ENCODE measurements around the gene ZSCAN12. TPM values are rescaled to one million over a fixed set of nuclear protein-coding genes. Genes with fewer than 3 reads are reported as not detected.
A peak's percentile ranks its signal among the peaks of the same experiment; 100 is the strongest.

ZSCAN12 gene
- total RNA-seq, 6 donors from 2014 or later: 2.6 to 10.5 (median 5.3) TPM

DNA sequence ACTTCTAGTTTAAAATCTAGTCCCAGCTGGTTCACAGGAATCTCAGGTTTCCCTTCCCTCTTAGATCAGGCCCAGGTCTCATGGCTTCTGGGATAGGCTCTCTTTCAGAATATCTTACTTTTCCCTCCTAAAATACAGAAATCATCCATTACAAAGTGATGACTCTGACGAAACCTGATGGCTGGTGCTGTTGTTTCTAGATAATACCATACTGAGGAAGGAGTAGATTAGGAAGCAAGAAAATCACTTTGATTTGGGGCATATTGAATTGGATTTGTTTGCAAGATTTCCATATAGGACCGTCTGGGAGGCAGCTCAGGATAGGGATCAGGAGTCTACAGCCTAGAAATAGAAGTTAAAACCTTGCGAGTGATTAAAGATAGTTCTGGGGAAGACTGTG, 46.2 kb downstream of the ZSCAN12 start:
- Histone ChIP-seq H3K4me1 (peaks cover 28 to 38% (median 32%) of the 10 kb centered on the region in 4 donors), H3K4me3 (peak overlapping the region in 3 of 4 donors; percentile 9 to 17 (median 17)), H3K36me3 (no peaks in the 10 kb centered on the region), H3K9me3 (no peaks in the 10 kb centered on the region), H3K27ac (peak overlapping the region; percentile 50 to 88 (median 83)), H3K27me3 (no peaks in the 10 kb centered on the region)
- 83 to 90% methylated on average over 3 of the region's 3 CpGs for WGBS, 2 donors
- no peak for ATAC-seq (ENCODE audit: low FRiP score in 2 of 2)
- DNase-seq: no peak
- TF ChIP-seq EP300 (IDR thresholded peaks at IDR 0.05): no peak
- TF ChIP-seq, protein P1, sequence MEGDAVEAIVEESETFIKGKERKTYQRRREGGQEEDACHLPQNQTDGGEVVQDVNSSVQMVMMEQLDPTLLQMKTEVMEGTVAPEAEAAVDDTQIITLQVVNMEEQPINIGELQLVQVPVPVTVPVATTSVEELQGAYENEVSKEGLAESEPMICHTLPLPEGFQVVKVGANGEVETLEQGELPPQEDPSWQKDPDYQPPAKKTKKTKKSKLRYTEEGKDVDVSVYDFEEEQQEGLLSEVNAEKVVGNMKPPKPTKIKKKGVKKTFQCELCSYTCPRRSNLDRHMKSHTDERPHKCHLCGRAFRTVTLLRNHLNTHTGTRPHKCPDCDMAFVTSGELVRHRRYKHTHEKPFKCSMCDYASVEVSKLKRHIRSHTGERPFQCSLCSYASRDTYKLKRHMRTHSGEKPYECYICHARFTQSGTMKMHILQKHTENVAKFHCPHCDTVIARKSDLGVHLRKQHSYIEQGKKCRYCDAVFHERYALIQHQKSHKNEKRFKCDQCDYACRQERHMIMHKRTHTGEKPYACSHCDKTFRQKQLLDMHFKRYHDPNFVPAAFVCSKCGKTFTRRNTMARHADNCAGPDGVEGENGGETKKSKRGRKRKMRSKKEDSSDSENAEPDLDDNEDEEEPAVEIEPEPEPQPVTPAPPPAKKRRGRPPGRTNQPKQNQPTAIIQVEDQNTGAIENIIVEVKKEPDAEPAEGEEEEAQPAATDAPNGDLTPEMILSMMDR (IDR thresholded peaks at IDR 0.05): no peak
- TF ChIP-seq POLR2A (IDR thresholded peaks at IDR 0.05): no peak
- no peak for TF ChIP-seq POLR2AphosphoS5 (IDR thresholded peaks at IDR 0.05)

DNA sequence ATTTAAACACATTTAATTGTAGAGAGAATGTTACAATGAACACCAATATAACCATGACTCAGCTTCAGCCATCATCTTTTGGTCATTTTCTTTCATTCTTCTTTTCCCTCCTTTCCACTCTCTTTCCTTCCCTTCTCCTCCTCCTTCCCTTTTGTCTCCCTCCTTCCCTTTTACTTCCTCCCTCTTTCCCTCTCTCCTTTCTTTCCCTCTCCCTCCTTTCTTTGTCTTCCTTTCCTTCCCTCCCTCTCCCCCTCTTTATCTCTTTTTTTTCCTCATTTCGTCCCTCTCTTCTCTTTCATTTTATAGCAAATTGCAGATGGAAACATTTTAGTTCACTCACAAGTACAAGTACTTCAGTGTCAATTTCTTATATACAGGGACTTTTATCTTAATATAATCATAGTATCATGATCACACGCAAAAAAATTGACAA, 48.0 kb downstream of the ZSCAN12 start:
- DNase-seq (no peak), ATAC-seq (ENCODE audit: low FRiP score in 2 of 2) (no peak)
- TF ChIP-seq EP300 (IDR thresholded peaks at IDR 0.05): no peak
- WGBS, 2 donors: 66 to 70% methylated on average over 2 of the region's 2 CpGs
- Histone ChIP-seq H3K27ac (peak overlapping the region in 2 of 4 donors; percentile 18 to 73), H3K9me3 (no peaks in the 10 kb centered on the region), H3K4me3 (peak overlapping the region in 1 of 4 donors; percentile 88), H3K36me3 (no peaks in the 10 kb centered on the region), H3K27me3 (no peaks in the 10 kb centered on the region), H3K4me1 (peaks cover 28 to 36% (median 31%) of the 10 kb centered on the region in 4 donors)

DNA sequence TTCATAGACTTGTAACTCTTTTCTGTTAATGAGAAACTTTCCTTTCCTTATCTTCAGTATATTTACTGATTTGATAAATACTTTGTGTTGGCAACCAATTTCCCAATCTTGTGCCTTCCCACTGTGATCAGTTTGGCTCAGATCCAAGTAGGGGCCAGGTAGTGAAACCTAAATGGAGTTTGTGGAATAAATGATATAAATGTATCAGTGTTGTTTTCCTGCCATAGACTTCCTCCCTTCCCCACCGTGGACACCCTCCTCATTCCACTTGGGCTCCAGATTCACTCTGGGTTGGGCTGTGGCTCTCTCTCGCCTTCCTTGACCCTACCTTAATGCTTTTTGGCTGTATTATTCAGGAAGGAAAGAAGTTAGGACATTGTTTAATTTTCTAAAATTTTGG, 48.5 kb downstream of the ZSCAN12 start:
- H3K36me3 ChIP-seq: no peaks in the 10 kb centered on the region
- no peak for DNase-seq
- H3K4me1 ChIP-seq: peaks cover 24 to 32% (median 27%) of the 10 kb centered on the region in 4 donors
- H3K9me3 ChIP-seq: no peaks in the 10 kb centered on the region
- no peak for ATAC-seq (ENCODE audit: low FRiP score in 2 of 2)
- 51 to 53% methylated on average over 2 of the region's 2 CpGs for WGBS, 2 donors
- peak overlapping the region in 2 of 4 donors; percentile 18 to 73 for H3K27ac ChIP-seq
- H3K27me3 ChIP-seq: no peaks in the 10 kb centered on the region
- peak overlapping the region in 2 of 4 donors; percentile 66 to 88 for H3K4me3 ChIP-seq
- TF ChIP-seq, protein P1 (IDR thresholded peaks at IDR 0.05): no peak
- TF ChIP-seq POLR2A (IDR thresholded peaks at IDR 0.05) (no peak), EP300 (IDR thresholded peaks at IDR 0.05) (no peak), POLR2AphosphoS5 (IDR thresholded peaks at IDR 0.05) (no peak)

- H3K27ac ChIP-seq: peak within 1 kb of the TSS; percentile 64 to 85 (median 73)
- H3K9me3 ChIP-seq: no peaks in the 10 kb centered on the region
- TF ChIP-seq, protein P1 (IDR thresholded peaks at IDR 0.05): no peak
- TF ChIP-seq POLR2AphosphoS5 (IDR thresholded peaks at IDR 0.05): peak; percentile 25 to 39
- no peak for TF ChIP-seq EP300 (IDR thresholded peaks at IDR 0.05)
- TF ChIP-seq POLR2A (IDR thresholded peaks at IDR 0.05): peak in 2 of 4 donors; percentile 28 to 58
- H3K4me1 ChIP-seq: peaks cover 20 to 26% (median 21%) of the 10 kb centered on the region in 4 donors
- H3K36me3 ChIP-seq: no peaks in the 10 kb centered on the region
- ATAC-seq (ENCODE audit: low FRiP score in 2 of 2) (peak; percentile 95 to 97), DNase-seq (peak; percentile 83 to 93)
- H3K4me3 ChIP-seq: peak within 1 kb of the TSS; percentile 62 to 88 (median 68)
- H3K27me3 ChIP-seq: no peaks in the 10 kb centered on the region
- WGBS, 2 donors: 2% methylated on average over 14 to 30 of the region's 30 CpGs
Observed at GRCh38 chr6:28349892-28350737, 49.4 kb downstream of the ZSCAN12 start, which contains the start of gene ZKSCAN3. ZKSCAN3 (plus strand) TSS chr6:28349947; CDS start chr6:28359587, 9,640 bp downstream.

- Histone ChIP-seq H3K4me3 (peak overlapping the region; percentile 62 to 88 (median 68)), H3K36me3 (no peaks in the 10 kb centered on the region), H3K9me3 (no peaks in the 10 kb centered on the region), H3K27me3 (no peaks in the 10 kb centered on the region), H3K27ac (peak overlapping the region; percentile 64 to 85 (median 73)), H3K4me1 (peaks cover 13 to 19% (median 14%) of the 10 kb centered on the region in 4 donors)
- no peak for ATAC-seq (ENCODE audit: low FRiP score in 2 of 2)
- no peak for DNase-seq
- WGBS, 2 donors: 1 to 2% methylated on average over 9 of the region's 9 CpGs
- TF ChIP-seq POLR2AphosphoS5 (IDR thresholded peaks at IDR 0.05) (no peak), POLR2A (IDR thresholded peaks at IDR 0.05) (no peak), EP300 (IDR thresholded peaks at IDR 0.05) (no peak)
- TF ChIP-seq, protein P1 (IDR thresholded peaks at IDR 0.05): no peak
Observed at GRCh38 chr6:28349344-28349891, 50.1 kb downstream of the ZSCAN12 start.

All from upper lobe of left lung (tissue), 6 donors.